Ishikawa (cell line): ENCODE data around the gene GPR25.

Experiments used
- CEBPB ChIP-seq: IDR thresholded peaks from 2 replicates; pipeline ENCODE4 v1.6.1; 2012
- CREB1 ChIP-seq: IDR thresholded peaks from 2 replicates; pipeline ENCODE4 v1.6.1; 2012; ENCODE audit warnings: low read depth
- EGR1 ChIP-seq: IDR thresholded peaks from 2 replicates; pipeline ENCODE4 v1.6.1; 2012
- EP300 ChIP-seq: IDR thresholded peaks from 2 replicates; pipeline ENCODE4 v1.6.1; 2012; ENCODE audit warnings: borderline replicate concordance
- FOXM1 ChIP-seq: IDR thresholded peaks from 2 replicates; pipeline ENCODE4 v1.6.1; 2012; ENCODE audit warnings: low read depth, borderline replicate concordance
- MAX ChIP-seq: IDR thresholded peaks from 2 replicates; pipeline ENCODE4 v1.6.1; 2012
- NFIC ChIP-seq: IDR thresholded peaks from 2 replicates; pipeline ENCODE4 v1.6.1; 2012
- RAD21 ChIP-seq: IDR thresholded peaks from 2 replicates; pipeline ENCODE4 v1.6.1; 2012; ENCODE audit warnings: low read depth
- REST ChIP-seq: IDR thresholded peaks from 2 replicates; pipeline ENCODE4 v1.6.1; 2012; ENCODE audit warnings: low read depth, mild to moderate bottlenecking
- TAF1 ChIP-seq: IDR thresholded peaks from 2 replicates; pipeline ENCODE4 v1.6.1; 2012; ENCODE audit warnings: low read depth, mild to moderate bottlenecking
- TCF12 ChIP-seq: IDR thresholded peaks from 2 replicates; pipeline ENCODE4 v1.6.1; 2012; ENCODE audit warnings: low read depth
- TEAD4 ChIP-seq: IDR thresholded peaks from 2 replicates; pipeline ENCODE4 v1.6.1; 2012
- USF1 ChIP-seq: IDR thresholded peaks from 2 replicates; pipeline ENCODE4 v1.6.1; 2012
- YY1 ChIP-seq: IDR thresholded peaks from 2 replicates; pipeline ENCODE4 v1.6.1; 2012; ENCODE audit warnings: low read depth
- ZBTB7A ChIP-seq: IDR thresholded peaks from 2 replicates; pipeline ENCODE4 v1.6.1; 2012; ENCODE audit warnings: low read depth

Gene GPR25

GRCh38 chr1:200862713-200863415, 9.9 kb upstream of the GPR25 start:
- TF ChIP-seq NFIC (no peak), EGR1 (no peak), RAD21 (no peak), YY1 (no peak), TEAD4 (no peak), TCF12 (no peak)

GRCh38 chr1:200866116-200866515, 6.7 kb upstream of the GPR25 start:
- TF ChIP-seq EP300 (no peak), REST (no peak), NFIC (no peak), RAD21 (no peak), TCF12 (no peak), FOXM1 (no peak), USF1 (no peak), YY1 (no peak)

- TF ChIP-seq CEBPB (no peak), EP300 (no peak), EGR1 (no peak), USF1 (no peak)
Observed at GRCh38 chr1:200866521-200866920, 6.3 kb upstream of the GPR25 start.

GRCh38 chr1:200867018-200867811, 5.6 kb upstream of the GPR25 start:
- TF ChIP-seq CEBPB (no peak), RAD21 (no peak), NFIC (no peak), USF1 (no peak), FOXM1 (no peak), REST (no peak), YY1 (no peak), TAF1 (no peak), TCF12 (no peak), MAX (no peak), EGR1 (no peak), CREB1 (no peak), ZBTB7A (no peak), TEAD4 (no peak), EP300 (no peak)

- TF ChIP-seq CEBPB: no peak
- TF ChIP-seq CREB1: no peak
- no peak for TF ChIP-seq NFIC
- TF ChIP-seq EP300: no peak
- no peak for TF ChIP-seq ZBTB7A
- TF ChIP-seq YY1: no peak
- TF ChIP-seq TEAD4: no peak
- no peak for TF ChIP-seq FOXM1
- TF ChIP-seq RAD21: no peak
- no peak for TF ChIP-seq MAX
- no peak for TF ChIP-seq EGR1
Observed at GRCh38 chr1:200869376-200869752, 3.4 kb upstream of the GPR25 start.
